Jurkat, Clone E6-1 (cell line): ENCODE results near the gene AANAT. TPM values are rescaled to one million over a fixed set of nuclear protein-coding genes. Genes with fewer than 3 reads are reported as not detected.

Source experiments
- DNase-seq: peaks from one replicate; pipeline ENCODE4 v3.0.0-alpha.2; 2011; ENCODE audit warnings: low read depth, low spot score
- H3K4me3 ChIP-seq: 2 replicates; pipeline ENCODE4 v1.5.1; 2011; ENCODE audit warnings: mild to moderate bottlenecking, low read length, control low read depth, moderate library complexity
- polyA plus RNA-seq: library from polyadenylated mRNA; unstranded; fragments of >200 nt; gene quantifications from one replicate; pipeline ENCODE4 v1.2.1, GENCODE V29; 2012; ENCODE audit warnings: missing spikeins; ENCODE audit not compliant: insufficient read length, insufficient read depth

The AANAT gene
- polyA plus RNA-seq = not detected

DNA sequence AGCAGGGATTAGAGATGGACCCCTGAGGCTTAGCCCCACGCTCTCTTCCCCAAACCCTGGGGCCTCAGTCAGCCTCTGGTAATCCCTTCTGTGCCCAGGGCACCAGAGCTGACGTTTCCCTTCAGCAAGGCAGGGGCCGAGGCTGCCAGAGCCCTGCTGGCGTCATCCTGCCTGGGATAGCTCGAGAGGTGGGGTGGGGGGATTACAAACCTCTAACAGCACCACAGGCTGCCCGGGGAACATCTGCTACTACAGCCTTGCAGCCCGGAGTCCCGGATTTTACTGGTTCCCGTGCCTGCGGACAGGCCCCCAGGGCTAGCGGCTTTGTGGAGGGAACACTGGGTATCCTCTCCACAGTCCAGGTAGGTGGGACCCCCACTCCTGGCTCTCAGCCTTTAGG, at the start of gene AANAT:
TSS of gene AANAT (plus strand) at position 238 of the 400 bp plus-strand sequence. CDS start 1,144 bp downstream, outside the sequence.
- no peak for DNase-seq
- no peak within 1 kb of the TSS for H3K4me3 ChIP-seq

- no peak overlapping the region for H3K4me3 ChIP-seq
- DNase-seq = no peak
Measured at GRCh38 chr17:76419576-76420260, 47.7 kb upstream of the AANAT start.

DNA sequence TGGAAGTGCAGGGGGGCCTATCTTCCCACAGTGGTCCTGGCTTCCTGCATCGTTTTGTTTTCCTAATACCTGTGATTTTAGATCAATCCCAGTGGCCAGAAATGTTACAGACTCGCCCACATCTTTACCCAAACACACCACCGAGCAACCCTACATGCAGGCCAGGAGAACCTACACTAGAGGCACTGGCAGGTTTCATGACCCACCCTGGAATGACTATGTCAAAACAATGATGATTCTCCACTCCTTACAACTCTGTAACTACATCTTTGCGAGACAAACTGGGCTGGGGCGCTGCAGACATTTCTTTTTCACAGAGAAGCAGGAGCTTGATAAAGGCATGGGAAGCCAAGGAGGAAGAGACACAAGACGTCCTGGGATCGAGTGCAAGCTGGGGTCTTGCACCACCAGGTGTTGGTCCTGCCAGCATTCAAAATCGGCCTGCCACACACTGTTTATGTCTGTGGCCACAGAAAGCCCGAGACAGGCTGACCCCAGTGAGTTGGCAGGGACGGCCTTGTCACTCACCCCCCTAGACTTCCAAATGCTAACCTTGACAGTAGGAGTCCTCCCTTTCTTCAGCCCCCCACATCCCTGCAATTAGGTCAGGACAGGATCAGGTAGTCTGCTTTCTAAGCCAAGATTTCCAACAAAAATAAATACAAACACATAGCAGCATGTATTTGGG, 46.9 kb upstream of the AANAT start:
- no peak for DNase-seq
- no peak overlapping the region for H3K4me3 ChIP-seq

- no peak overlapping the region for H3K4me3 ChIP-seq
- DNase-seq = no peak
Measured at GRCh38 chr17:76421044-76421407, 46.4 kb upstream of the AANAT start.

GRCh38 chr17:76422406-76422805, 45.0 kb upstream of the AANAT start:
- DNase-seq = no peak
- no peak overlapping the region for H3K4me3 ChIP-seq

DNA sequence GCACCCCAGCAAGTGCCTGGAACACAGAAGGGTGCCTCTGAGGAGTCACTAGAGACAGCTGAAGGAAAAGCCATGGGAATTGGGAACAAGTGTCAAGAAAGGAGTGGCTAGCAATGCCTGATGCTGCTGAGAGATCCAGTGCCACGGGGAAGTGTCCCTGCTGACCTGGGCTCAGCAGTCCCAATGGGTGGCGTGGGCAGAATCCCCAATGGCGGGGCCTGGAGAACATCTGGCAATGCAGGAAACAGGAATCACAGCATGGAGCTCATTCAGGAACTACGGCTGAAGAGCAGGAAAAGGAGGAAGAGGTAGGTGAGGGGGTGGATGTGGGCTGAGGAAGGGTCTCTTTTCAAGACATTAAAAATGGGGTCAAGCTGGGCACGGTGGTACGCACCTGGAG, 44.5 kb upstream of the AANAT start:
- H3K4me3 ChIP-seq = no peak overlapping the region
- DNase-seq = no peak

- no peak overlapping the region for H3K4me3 ChIP-seq
Measured at GRCh38 chr17:76426853-76427252, 40.5 kb upstream of the AANAT start.

DNA sequence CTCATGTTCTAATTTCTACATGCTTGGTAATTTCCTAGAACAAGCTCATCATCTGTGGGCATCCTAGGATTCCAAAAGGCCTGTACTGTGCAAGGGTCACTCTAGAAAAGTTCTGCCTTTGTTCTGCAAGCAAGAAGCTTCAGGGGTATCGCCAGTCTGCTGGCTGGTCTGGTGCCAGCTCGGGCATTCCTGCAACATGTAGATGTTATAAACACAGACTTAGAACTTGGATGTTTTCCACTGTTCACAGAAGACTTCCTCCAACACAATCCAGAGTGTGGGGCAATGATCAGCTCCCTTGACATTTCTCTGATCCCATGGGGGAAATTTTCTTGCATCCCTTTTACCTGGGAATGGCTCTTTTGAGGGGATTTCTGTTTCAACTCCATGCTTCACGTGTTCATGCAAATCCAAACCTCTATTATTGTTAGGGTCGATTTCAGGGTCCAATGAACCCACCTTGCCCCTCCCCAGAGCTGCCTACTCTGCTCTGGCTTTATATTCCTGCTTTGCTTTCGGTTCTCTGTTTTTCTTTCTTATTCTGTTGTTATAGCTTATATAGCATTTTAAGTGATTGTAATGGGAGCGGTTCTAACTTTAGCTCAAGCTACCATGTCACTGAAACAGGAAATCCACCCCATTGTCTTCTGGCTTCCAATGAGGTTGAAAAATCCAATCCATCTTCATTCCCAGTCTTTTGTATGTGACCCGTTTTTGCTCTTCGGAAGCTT, 39.7 kb upstream of the AANAT start:
- DNase-seq = no peak

More at GRCh38 chr17:76426853-76427252, 40.5 kb upstream of the AANAT start:
- no peak for DNase-seq

DNA sequence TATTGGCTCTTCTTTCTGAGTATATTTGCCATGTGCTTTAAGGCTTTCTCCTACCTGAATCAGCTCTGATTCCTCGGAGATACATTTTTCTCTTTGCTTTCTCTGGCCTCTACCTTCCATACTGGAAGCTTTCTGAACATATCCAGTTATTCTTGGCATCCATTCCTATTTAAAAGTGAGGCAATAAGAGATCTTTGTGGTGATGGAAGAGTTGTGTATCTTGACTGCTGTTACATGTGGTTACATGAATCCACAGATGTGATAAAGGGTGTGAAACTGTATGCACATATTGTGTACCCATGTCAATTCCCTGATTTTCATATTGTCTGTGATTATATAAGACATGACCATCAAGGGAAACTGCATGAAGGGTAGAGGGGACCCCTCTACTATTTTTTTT, 38.9 kb upstream of the AANAT start:
- no peak overlapping the region for H3K4me3 ChIP-seq
- DNase-seq = no peak

More for the DNA sequence above, 39.7 kb upstream of the AANAT start:
- no peak overlapping the region for H3K4me3 ChIP-seq

- no peak for DNase-seq
- no peak overlapping the region for H3K4me3 ChIP-seq
Measured at GRCh38 chr17:76431509-76431908, 35.9 kb upstream of the AANAT start.

DNA sequence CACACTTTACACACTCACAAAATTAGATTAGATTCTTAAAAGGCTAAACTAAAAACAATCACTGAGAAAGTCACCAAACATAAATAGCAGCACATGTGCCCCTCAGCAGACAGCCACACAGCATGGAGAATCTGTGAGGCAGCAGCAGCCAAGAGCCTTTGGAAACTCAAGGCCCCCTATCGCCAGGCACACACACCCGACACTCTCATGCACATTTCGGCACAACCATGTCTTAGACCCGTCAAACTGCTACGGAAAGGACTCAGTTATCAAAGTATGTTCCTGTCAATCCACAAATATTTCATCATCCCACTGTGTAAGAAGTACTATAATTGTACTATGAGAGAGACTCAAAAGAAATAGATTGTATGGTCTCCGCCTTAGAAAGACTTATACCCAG, 35.4 kb upstream of the AANAT start:
- no peak overlapping the region for H3K4me3 ChIP-seq
- DNase-seq = no peak

GRCh38 chr17:76432712-76433336, 34.6 kb upstream of the AANAT start:
- H3K4me3 ChIP-seq = no peak overlapping the region
- DNase-seq = peak; percentile 41

GRCh38 chr17:76433693-76434092, 33.7 kb upstream of the AANAT start:
- no peak for DNase-seq

GRCh38 chr17:76434870-76435269, 32.5 kb upstream of the AANAT start:
- no peak for DNase-seq
- no peak overlapping the region for H3K4me3 ChIP-seq

More at GRCh38 chr17:76433693-76434092, 33.7 kb upstream of the AANAT start:
- H3K4me3 ChIP-seq = no peak overlapping the region

GRCh38 chr17:76435751-76436150, 31.7 kb upstream of the AANAT start:
- no peak for DNase-seq
- H3K4me3 ChIP-seq = no peak overlapping the region

- no peak for DNase-seq
Measured at GRCh38 chr17:76437467-76438402, 29.7 kb upstream of the AANAT start.

DNA sequence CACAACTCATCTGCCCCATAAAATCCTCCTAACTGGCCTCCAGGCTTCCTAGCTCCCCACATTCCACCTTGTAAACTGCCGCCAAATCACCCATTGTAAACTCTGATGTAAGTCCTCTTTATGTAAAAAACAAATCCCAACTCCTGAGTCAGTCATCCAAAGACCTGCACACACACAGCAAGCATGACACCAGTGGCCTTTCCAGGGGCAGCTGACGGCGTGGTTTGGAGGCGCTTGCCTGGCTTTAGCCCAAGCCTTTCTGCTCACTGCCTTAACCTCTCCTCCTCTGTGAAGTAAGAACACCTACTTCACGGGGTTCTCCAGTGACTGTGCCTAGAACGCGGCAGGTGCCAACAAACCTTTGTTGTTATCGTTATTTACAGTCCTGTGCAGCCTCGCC, 28.5 kb upstream of the AANAT start:
- no peak for DNase-seq
- H3K4me3 ChIP-seq = no peak overlapping the region

More at GRCh38 chr17:76437467-76438402, 29.7 kb upstream of the AANAT start:
- H3K4me3 ChIP-seq = no peak overlapping the region

DNA sequence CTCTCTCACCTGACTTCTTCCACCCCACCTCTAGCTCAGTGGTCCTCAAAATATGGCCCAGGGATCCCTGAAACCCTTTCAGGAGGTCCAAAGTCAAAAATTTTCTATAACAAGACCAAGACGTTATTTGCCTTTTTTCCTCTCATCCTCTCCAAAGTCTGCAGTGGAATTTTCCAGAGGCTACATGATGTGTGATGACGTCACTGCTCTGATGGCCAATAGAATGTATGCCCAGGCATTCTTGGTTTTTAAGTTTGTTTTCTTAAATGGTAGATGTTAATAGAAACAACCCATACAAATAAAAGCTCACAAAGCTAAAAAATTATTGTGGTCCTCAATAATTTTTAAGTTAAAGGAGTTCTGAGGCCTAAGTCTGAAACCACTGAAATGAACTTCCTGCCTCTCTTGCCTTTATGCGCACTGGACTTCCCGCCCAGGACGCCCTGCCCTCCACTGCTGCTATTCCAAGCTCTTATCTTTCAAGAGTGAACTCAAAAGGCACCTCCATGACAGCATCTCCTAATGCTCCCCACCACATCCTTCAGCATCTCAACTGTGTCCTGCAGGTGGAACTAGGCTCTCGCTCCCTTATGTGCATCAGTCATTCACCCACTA, 28.0 kb upstream of the AANAT start:
- H3K4me3 ChIP-seq = no peak overlapping the region
- DNase-seq = no peak
